ENCODE data around the gene XAGE1B.
"Not testable (repeated sequence)": the region's sequence is repeated elsewhere in the genome, so short reads cannot be mapped to it uniquely, and the experiment has no call there.

The XAGE1B gene, protein sequence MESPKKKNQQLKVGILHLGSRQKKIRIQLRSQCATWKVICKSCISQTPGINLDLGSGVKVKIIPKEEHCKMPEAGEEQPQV

GRCh38 chrX:52516987-52517325 is at the start of gene XAGE1B:
TSS of gene XAGE1B (minus strand) at chrX:52517063. CDS start at chrX:52515527, 1,536 bp downstream.
- DNase-seq (ENCODE audit: low spot score): not testable (repeated sequence)

DNA sequence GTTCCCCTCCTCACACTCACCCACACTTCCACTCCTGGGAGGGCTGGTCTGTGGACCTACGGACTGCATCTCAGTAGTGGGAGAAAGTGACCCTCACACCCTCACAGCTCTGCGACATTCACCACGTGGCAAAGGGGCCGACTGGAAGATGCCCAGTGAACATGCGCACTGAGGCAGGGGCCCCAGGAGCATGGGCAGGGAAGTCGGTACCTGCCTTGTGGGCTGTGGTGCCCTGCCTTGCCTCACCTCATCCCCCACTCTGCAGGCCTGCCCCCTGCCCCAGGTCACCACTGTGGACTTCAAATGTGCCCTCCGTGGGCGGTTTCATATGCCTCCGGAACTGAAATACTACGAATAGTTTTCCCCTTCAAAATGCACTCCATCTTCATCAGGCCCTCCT is 46.2 kb upstream of the XAGE1B start:
- DNase-seq (ENCODE audit: low spot score): no peak

GRCh38 chrX:52558140-52558539 is 41.3 kb upstream of the XAGE1B start:
- DNase-seq (ENCODE audit: low spot score): no peak

DNA sequence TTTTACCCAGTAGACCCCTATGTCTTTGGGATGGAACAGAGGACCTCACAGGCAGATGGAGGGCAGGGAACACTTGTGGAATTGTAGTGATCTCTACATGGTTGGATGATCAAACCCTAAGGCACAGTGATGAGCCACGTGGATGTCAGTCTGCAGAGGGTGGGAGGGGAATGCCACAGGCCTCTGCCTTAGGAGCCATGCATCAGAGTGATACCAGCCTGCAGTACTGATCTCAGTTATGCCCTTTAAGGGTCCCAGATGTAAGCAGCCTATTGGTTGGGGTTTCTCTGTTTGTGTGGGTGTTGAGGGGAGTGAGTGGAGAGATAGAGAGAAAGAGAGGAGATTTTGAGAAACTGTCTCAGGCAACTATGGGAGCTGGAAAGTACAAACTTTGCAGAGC is 39.9 kb upstream of the XAGE1B start:
- DNase-seq (ENCODE audit: low spot score): no peak

DNA sequence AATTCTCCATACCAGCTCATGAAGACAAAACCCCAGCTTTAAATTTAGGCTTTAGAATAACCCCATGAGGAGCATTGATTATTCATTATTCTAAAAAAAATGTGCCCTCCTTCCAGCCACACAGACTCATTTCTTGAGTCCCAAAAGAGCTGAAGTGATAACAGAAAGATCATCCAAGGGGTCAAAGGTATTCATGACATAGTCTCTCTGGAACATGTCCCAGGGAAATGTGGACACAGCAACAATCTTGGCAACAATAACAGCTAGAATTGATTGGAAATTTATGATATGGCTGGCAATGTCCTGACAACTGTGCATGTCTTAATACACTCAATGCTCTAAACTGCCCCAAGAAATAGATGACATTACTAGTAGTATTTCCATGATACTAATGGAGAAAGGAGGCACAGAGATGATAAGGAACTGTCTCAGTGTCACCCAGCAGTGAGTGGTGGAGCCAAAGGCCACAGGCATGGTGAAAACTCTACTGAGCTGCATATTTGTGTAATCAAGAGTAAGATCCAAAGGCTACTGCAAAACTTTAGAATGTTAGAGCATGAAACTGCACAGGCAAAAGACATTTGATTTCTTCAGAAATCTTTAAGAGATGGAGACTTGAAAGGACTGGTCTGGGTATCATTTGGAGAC is 37.3 kb upstream of the XAGE1B start:
- DNase-seq (ENCODE audit: low spot score): no peak

DNA sequence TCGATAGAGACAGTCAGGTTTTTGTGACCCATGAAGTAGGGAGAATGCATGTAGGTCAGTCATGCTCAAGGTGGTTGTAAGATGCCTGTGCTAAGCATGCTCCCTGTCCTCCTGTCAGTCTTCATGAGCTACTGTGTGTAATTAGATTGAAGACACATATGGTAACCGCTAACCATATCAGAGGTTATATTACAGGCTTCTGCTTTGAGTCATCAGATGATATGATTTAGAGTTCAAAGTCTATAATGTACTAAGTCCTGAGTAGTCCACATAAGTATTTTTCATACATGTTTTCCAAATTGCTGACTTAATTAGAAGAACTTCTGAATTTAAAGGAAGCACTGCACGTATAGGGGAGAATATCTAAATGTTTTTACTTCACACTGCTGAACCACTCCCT is 31.9 kb upstream of the XAGE1B start:
- DNase-seq (ENCODE audit: low spot score): not testable (repeated sequence)

- no peak for DNase-seq (ENCODE audit: low spot score)
Observed at GRCh38 chrX:52544147-52544840, 27.4 kb upstream of the XAGE1B start.

DNA sequence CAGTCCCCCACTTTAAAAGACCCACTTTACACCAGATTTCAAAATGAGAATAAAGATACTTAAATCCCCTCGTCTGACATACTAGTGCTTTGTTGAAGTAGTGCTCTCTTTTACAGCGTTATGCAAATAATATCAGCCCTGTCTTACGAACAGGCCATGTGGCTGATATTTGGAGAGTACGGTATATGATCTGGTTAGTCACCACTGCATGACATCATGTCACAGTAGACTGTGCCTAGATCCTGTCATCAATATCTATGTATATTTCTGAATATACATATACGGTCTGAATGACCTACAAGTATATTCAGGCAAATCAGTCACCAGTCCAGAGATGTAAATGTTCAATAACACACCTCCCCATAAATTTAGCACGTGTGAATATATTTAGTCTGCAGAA is 25.4 kb upstream of the XAGE1B start:
- no peak for DNase-seq (ENCODE audit: low spot score)

- not testable (repeated sequence) for DNase-seq (ENCODE audit: low spot score)
Observed at GRCh38 chrX:52541051-52541450, 24.2 kb upstream of the XAGE1B start.

- not testable (repeated sequence) for DNase-seq (ENCODE audit: low spot score)
Observed at GRCh38 chrX:52516110-52516986, 515 bp downstream of the XAGE1B start.

DNA sequence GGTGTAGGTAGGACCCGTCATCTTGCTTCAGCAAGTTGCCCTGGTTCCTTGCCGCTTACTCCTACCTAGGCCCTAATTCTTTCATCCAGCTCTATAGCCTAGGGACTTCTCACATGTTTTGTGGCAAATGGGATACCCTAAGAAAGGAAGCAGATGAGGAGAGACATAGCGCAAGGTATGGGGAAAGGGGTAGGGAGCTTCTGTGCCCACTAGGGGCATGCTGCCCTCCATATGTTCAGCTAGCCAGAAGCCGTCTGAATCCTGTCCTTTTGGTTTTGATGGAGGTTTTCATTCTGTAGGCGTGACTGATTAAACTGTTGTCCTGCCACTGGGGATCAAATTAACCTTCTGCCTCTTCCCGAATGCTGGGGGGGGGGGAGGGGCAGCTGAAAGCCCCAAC is 5.7 kb downstream of the XAGE1B start:
- DNase-seq (ENCODE audit: low spot score): not testable (repeated sequence)

DNA sequence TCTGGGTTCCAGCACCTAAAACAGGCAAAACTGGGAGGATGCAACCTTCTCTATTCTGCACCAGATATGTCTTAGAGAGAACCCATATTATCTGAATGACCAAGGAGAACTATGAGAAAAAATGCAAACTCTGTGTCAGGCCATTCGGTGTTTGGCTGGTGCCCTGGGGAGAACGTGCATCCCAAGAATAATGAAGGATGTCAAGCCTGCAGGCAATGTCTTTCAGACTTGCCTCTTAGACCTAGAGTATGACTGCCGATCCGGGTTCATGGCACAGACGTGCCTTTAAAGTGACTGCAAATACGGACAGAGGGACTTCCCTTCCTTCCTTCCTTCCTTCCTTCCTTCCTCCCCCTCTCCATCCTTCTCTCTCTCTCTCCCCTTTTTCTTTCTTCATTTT is 6.9 kb downstream of the XAGE1B start:
- DNase-seq (ENCODE audit: low spot score): no peak

DNA sequence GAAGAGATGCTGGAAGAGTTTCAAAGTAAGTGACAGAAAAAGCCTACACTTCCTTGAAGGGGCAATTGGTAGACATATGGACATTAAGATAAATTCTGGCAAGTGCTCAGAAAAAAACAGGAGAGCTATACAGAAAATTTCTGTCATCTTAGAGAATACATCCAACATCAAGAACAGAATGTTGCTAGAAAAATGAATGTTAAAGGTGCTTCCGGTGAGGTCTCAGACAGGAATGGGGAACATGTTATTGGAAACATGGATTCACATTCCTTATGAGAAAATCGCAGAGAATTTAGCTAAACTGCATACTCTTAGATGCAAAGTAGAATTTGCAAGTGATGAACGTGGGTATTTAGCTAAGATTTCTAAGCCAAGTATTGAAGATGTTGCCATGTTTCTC is 9.5 kb downstream of the XAGE1B start:
- no peak for DNase-seq (ENCODE audit: low spot score)

- no peak for DNase-seq (ENCODE audit: low spot score)
Observed at GRCh38 chrX:52504551-52504950, 12.3 kb downstream of the XAGE1B start.

- DNase-seq (ENCODE audit: low spot score): not testable (repeated sequence)
Observed at GRCh38 chrX:52501362-52501761, 15.5 kb downstream of the XAGE1B start.

DNA sequence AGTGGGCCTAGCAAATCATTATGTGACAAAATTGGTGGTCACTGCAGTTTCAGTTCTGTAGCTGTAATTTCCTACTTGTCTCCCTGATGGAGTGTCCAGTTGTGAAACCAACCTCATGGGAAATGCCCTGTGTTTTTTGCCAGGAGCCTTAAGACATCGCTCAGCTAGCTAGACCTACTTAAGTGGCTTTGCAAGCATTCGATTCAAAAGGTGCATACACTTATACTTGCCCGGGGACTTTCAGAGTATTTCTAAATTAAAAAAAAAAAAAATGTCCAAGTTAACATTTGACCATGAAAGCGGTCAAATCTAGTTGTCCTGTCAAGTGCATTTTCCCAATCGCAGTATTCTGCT is 20.5 kb downstream of the XAGE1B start:
- not testable (repeated sequence) for DNase-seq (ENCODE audit: low spot score)

- DNase-seq (ENCODE audit: low spot score): not testable (repeated sequence)
Observed at GRCh38 chrX:52495545-52496418, 21.1 kb downstream of the XAGE1B start, which contains the start of gene XAGE1A. TSS of gene XAGE1A (plus strand) at chrX:52495808. CDS start at chrX:52497362, 1,554 bp downstream.

DNA sequence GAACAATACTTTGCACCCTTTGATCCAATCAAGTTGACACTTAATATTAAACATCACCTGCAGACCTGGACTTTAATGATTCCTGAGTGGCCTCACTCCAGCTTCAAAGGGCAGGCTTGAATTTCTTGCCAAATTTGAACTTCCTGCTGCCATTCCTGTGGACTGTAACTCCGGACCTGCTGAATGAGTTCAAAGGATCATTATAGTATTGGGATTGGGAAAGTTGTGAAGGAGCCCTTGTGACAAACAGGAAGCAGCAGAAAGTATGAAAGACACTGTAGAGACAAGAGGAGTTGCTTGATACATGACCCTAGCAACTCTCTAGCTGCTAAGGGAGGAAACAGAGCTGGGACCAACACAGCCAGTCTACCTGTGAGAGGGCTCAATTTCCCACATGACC is 45.6 kb downstream of the XAGE1B start:
- DNase-seq (ENCODE audit: low spot score): not testable (repeated sequence)

All from CD4-positive, alpha-beta T cell treated with Interleukin-2 at 100 ng/mL for 4 hours (primary cell).